Mesothelial cell of epicardium (in vitro differentiated cells): ENCODE measurements around the gene PEX3. TPM values are rescaled to one million over a fixed set of nuclear protein-coding genes. Genes with fewer than 3 reads are reported as not detected.

Experiments
- DNase-seq, 2 experiments: peaks; one replicate each; pipeline ENCODE4 v3.0.0; 2021; ENCODE audit warnings: low spot score in 2 of 2; ENCODE audit not compliant: unreplicated experiment in 2 of 2
- H3K27ac Mint-ChIP-seq: 2 replicates; pipeline ENCODE4 v1.8.0; 2021; ENCODE audit warnings: mixed read lengths
- H3K27me3 Mint-ChIP-seq: 2 replicates; pipeline ENCODE4 v1.8.0; 2021; ENCODE audit warnings: low read depth, mixed read lengths
- H3K36me3 Mint-ChIP-seq: 2 replicates; pipeline ENCODE4 v1.8.0; 2021; ENCODE audit warnings: mixed read lengths
- H3K4me1 Mint-ChIP-seq: 2 replicates; pipeline ENCODE4 v1.8.0; 2021; ENCODE audit warnings: mixed read lengths
- H3K4me3 Mint-ChIP-seq: 2 replicates; pipeline ENCODE4 v1.8.0; 2021; ENCODE audit warnings: mild to moderate bottlenecking, moderate library complexity, mixed read lengths
- H3K9me3 Mint-ChIP-seq: 2 replicates; pipeline ENCODE4 v1.8.0; 2021; ENCODE audit warnings: mixed read lengths
- total RNA-seq: library from RNA; stranded (reverse); gene quantifications from 3 replicates; pipeline ENCODE4 v1.2.1, GENCODE V29; 2021
- TF ChIP-seq, protein P1 (sequence below): fragments of 200-600 bp; sonication (generic); IDR thresholded peaks from one replicate; pipeline ENCODE4 v1.5.0; 2021; ENCODE audit warnings: antibody characterized with exemption; ENCODE audit not compliant: unreplicated experiment

Gene PEX3
- total RNA-seq, 1 donor from 2014 or later: 20.8 TPM

- H3K36me3 Mint-ChIP-seq: no peaks in the 10 kb centered on the region
- DNase-seq: no peak
- no peak overlapping the region for H3K27ac Mint-ChIP-seq
- TF ChIP-seq, protein P1, sequence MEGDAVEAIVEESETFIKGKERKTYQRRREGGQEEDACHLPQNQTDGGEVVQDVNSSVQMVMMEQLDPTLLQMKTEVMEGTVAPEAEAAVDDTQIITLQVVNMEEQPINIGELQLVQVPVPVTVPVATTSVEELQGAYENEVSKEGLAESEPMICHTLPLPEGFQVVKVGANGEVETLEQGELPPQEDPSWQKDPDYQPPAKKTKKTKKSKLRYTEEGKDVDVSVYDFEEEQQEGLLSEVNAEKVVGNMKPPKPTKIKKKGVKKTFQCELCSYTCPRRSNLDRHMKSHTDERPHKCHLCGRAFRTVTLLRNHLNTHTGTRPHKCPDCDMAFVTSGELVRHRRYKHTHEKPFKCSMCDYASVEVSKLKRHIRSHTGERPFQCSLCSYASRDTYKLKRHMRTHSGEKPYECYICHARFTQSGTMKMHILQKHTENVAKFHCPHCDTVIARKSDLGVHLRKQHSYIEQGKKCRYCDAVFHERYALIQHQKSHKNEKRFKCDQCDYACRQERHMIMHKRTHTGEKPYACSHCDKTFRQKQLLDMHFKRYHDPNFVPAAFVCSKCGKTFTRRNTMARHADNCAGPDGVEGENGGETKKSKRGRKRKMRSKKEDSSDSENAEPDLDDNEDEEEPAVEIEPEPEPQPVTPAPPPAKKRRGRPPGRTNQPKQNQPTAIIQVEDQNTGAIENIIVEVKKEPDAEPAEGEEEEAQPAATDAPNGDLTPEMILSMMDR: no peak
- no peaks in the 10 kb centered on the region for H3K9me3 Mint-ChIP-seq
- H3K4me3 Mint-ChIP-seq: no peak overlapping the region
- no peaks in the 10 kb centered on the region for H3K27me3 Mint-ChIP-seq
- H3K4me1 Mint-ChIP-seq: peaks cover 5% of the 10 kb centered on the region
Measured at GRCh38 chr6:143527677-143528076, 77.1 kb downstream of the PEX3 start.

DNA sequence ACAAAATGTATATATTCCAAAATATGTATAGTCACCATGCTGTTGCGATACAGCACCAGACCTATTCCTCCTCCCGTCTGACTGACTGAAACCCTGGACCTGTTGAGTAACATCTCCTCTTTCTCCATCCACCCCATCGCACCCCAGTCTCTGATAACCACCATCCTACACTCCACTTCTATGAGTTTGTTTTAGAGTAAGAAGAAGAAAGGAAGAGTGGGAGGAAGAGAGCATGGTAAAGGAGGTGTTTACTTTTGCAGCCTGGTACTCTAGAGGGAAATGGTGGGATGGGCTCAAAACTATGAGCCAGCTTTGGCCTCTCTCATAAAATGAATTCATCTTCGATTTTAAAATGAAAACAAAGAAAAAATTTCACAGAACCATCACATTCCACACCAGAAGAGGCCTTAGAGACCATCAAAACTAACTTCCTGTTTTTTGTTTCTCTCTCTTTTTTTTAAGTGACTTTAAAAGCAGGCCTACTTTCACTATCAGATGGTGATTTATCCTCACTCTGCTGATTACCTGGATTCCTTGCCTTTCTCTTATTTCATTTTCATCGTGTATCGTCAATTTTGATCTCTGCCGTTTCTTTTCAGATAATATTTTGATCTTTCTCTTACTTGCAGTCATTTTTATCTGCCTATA lies 77.7 kb downstream of the PEX3 start:
- DNase-seq: no peak
- H3K4me1 Mint-ChIP-seq: peaks cover 5% of the 10 kb centered on the region
- peak overlapping the region; percentile 7 for H3K27ac Mint-ChIP-seq
- H3K4me3 Mint-ChIP-seq: no peak overlapping the region
- H3K27me3 Mint-ChIP-seq: no peaks in the 10 kb centered on the region
- no peaks in the 10 kb centered on the region for H3K36me3 Mint-ChIP-seq
- no peaks in the 10 kb centered on the region for H3K9me3 Mint-ChIP-seq
- TF ChIP-seq, protein P1: no peak

DNA sequence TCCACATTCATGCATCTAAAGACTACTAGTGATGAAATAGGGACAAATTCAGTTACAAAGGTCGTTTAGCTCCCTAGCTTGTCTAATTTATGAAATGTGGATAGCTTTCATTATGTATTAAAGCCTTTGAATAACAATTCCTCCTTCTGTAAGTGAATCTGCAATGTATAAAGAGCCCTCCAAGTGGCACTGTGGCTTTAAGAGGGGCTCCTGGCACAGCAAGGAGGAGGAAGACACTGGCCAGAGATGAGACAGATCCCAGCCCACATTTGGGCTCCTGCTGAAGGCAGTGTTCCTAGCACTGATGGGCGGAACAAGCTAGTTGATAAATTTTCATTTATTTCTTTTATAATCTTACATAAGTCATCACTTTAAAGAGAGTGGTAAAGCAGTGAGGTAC lies 78.5 kb downstream of the PEX3 start:
- Mint-ChIP-seq H3K4me3 (no peak overlapping the region), H3K27ac (no peak overlapping the region), H3K4me1 (peaks cover 4% of the 10 kb centered on the region), H3K9me3 (no peaks in the 10 kb centered on the region), H3K27me3 (no peaks in the 10 kb centered on the region), H3K36me3 (no peaks in the 10 kb centered on the region)
- DNase-seq: no peak
- TF ChIP-seq, protein P1: no peak

DNA sequence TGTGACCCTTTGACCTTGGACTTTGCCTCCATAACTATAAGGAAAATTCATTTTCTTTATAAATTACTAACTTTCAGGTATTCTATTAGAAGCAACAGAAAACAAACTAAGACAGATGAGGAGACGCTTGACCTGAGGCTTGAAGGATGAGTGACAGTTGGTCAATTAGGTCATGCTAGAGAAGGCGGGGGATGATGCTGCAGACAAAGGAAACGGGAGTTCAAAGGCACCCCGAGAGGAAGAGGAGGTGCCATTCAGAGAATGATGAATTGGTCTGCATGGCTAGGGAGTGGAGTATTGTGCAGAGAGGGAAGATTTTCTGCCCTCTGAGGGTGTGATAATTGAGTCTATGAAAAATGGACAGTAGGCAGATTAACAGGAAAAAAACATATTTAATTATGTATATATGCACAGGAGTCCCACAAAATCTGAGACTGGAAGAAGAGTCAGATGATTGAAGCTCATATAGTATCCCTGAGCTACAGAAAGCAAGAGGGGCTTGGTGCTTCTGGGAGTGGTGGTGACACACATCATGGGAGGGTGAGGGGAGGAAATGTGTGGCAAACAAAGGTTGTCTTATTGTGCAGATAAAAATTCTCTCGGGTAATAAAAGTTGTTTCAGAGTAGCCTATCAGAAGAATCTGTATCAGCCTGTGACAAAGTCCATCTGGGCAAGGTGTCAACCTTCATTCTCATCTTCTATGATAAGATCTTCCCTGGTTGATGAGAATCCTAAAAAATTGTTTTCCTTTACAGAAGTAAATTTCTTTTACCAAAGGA lies 81.3 kb downstream of the PEX3 start:
- peaks cover 10% of the 10 kb centered on the region for H3K27me3 Mint-ChIP-seq
- no peak overlapping the region for H3K27ac Mint-ChIP-seq
- DNase-seq: no peak
- TF ChIP-seq, protein P1: no peak
- no peak overlapping the region for H3K4me3 Mint-ChIP-seq
- peaks cover 4% of the 10 kb centered on the region for H3K4me1 Mint-ChIP-seq
- H3K9me3 Mint-ChIP-seq: no peaks in the 10 kb centered on the region
- H3K36me3 Mint-ChIP-seq: no peaks in the 10 kb centered on the region

GRCh38 chr6:143535189-143535614 lies 84.6 kb downstream of the PEX3 start:
- TF ChIP-seq, protein P1: no peak
- no peak overlapping the region for H3K27ac Mint-ChIP-seq
- H3K27me3 Mint-ChIP-seq: peaks cover 10% of the 10 kb centered on the region
- H3K4me1 Mint-ChIP-seq: peaks cover 7% of the 10 kb centered on the region
- no peak overlapping the region for H3K4me3 Mint-ChIP-seq
- DNase-seq: no peak
- no peaks in the 10 kb centered on the region for H3K36me3 Mint-ChIP-seq
- no peaks in the 10 kb centered on the region for H3K9me3 Mint-ChIP-seq
